ENCODE measurements around the gene USP5.
A peak's percentile ranks its signal among the peaks of the same experiment; 100 is the strongest.

USP5 gene

GRCh38 chr12:6850796-6851152 is 1.2 kb upstream of the USP5 start:
- TF ChIP-seq, protein P1, sequence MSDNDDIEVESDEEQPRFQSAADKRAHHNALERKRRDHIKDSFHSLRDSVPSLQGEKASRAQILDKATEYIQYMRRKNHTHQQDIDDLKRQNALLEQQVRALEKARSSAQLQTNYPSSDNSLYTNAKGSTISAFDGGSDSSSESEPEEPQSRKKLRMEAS (IDR thresholded peaks at IDR 0.05), result no peak
- TF ChIP-seq CEBPB (IDR thresholded peaks at IDR 0.05), result 0 out of 2 replicates have a peak, but pooled peaks have one; percentile 1

- TF ChIP-seq TAF1 (IDR thresholded peaks at IDR 0.05; ENCODE audit: low read depth) (peak; percentile 88; the same call in 1 of the 2 replicates), TCF12 (IDR thresholded peaks at IDR 0.05; ENCODE audit: low read depth) (no peak; the same call in 1 of the 2 replicates), NFIC (IDR thresholded peaks at IDR 0.05) (no peak), USF1 (IDR thresholded peaks at IDR 0.05) (no peak), FOXM1 (IDR thresholded peaks at IDR 0.05; ENCODE audit: borderline replicate concordance, low read depth) (peak; percentile 79; the same call in 1 of the 2 replicates), TEAD4 (IDR thresholded peaks at IDR 0.05) (peak; percentile 4; the same call in 1 of the 2 replicates), CEBPB (IDR thresholded peaks at IDR 0.05) (no peak), EP300 (IDR thresholded peaks at IDR 0.05; ENCODE audit: borderline replicate concordance) (0 out of 2 replicates have a peak, but pooled peaks have one; percentile 1), YY1 (IDR thresholded peaks at IDR 0.05; ENCODE audit: low read depth) (no peak), ZBTB7A (IDR thresholded peaks at IDR 0.05; ENCODE audit: low read depth) (peak; percentile 99), CREB1 (IDR thresholded peaks at IDR 0.05; ENCODE audit: low read depth) (peak; percentile 79)
- TF ChIP-seq, protein P1 (IDR thresholded peaks at IDR 0.05), result peak; percentile 94
Observed at GRCh38 chr12:6851153-6851920, 613 bp upstream of the USP5 start, which contains the start of gene CDCA3. Gene CDCA3, minus strand, starts transcription at chr12:6851286. Its CDS starts 334 bp downstream, at chr12:6850952.

DNA sequence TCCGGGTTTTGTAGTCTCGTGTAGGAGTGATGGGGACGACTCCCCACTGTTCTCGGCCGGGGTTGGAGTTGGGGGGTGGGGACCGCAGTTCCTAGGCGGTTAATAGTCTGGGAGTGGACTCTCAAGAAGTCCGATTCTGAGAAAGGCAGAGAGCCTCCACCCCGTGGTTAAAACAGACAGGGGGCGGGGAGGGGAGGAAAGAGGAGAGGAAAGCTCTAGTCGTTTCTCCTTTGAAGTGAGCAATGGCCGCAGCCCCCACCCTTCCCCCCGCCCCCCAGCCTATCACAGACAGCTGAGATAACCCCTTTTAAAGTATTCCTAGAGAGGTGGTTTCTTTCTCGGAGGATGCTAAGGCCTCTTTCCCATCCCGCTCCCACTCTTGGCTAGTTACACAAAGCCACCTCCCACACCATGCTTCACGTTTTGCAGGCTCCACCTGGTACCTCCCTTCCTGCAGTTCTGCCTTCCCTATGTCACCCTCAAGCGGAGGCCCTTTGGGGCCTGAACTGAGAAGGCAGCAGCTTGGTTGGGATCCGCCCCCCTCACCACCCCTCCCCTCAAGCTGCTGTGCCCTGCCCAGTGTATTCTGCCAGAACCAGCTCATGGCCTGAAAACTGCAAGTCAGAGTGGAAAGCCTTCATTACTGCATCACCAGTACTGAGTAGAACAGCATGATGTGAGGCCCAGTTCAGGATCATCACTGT is 853 bp downstream of the USP5 start:
- TF ChIP-seq USF1 (IDR thresholded peaks at IDR 0.05), result no peak
- no peak for TF ChIP-seq TAF1 (IDR thresholded peaks at IDR 0.05; ENCODE audit: low read depth)
- TF ChIP-seq TEAD4 (IDR thresholded peaks at IDR 0.05), result no peak
- no peak for TF ChIP-seq TCF12 (IDR thresholded peaks at IDR 0.05; ENCODE audit: low read depth)
- no peak for TF ChIP-seq ZBTB7A (IDR thresholded peaks at IDR 0.05; ENCODE audit: low read depth)
- no peak for TF ChIP-seq EGR1 (IDR thresholded peaks at IDR 0.05)
- TF ChIP-seq FOXM1 (IDR thresholded peaks at IDR 0.05; ENCODE audit: borderline replicate concordance, low read depth), result no peak
- no peak for TF ChIP-seq YY1 (IDR thresholded peaks at IDR 0.05; ENCODE audit: low read depth)
- TF ChIP-seq, protein P2, sequence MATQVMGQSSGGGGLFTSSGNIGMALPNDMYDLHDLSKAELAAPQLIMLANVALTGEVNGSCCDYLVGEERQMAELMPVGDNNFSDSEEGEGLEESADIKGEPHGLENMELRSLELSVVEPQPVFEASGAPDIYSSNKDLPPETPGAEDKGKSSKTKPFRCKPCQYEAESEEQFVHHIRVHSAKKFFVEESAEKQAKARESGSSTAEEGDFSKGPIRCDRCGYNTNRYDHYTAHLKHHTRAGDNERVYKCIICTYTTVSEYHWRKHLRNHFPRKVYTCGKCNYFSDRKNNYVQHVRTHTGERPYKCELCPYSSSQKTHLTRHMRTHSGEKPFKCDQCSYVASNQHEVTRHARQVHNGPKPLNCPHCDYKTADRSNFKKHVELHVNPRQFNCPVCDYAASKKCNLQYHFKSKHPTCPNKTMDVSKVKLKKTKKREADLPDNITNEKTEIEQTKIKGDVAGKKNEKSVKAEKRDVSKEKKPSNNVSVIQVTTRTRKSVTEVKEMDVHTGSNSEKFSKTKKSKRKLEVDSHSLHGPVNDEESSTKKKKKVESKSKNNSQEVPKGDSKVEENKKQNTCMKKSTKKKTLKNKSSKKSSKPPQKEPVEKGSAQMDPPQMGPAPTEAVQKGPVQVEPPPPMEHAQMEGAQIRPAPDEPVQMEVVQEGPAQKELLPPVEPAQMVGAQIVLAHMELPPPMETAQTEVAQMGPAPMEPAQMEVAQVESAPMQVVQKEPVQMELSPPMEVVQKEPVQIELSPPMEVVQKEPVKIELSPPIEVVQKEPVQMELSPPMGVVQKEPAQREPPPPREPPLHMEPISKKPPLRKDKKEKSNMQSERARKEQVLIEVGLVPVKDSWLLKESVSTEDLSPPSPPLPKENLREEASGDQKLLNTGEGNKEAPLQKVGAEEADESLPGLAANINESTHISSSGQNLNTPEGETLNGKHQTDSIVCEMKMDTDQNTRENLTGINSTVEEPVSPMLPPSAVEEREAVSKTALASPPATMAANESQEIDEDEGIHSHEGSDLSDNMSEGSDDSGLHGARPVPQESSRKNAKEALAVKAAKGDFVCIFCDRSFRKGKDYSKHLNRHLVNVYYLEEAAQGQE (IDR thresholded peaks at IDR 0.05; ENCODE audit: low read depth), result no peak
- TF ChIP-seq, protein P1 (IDR thresholded peaks at IDR 0.05), result no peak
- no peak for TF ChIP-seq RAD21 (IDR thresholded peaks at IDR 0.05; ENCODE audit: low read depth)
- TF ChIP-seq CEBPB (IDR thresholded peaks at IDR 0.05), result no peak
- TF ChIP-seq CREB1 (IDR thresholded peaks at IDR 0.05; ENCODE audit: low read depth), result no peak
- TF ChIP-seq EP300 (IDR thresholded peaks at IDR 0.05; ENCODE audit: borderline replicate concordance), result no peak
- no peak for TF ChIP-seq NFIC (IDR thresholded peaks at IDR 0.05)

DNA sequence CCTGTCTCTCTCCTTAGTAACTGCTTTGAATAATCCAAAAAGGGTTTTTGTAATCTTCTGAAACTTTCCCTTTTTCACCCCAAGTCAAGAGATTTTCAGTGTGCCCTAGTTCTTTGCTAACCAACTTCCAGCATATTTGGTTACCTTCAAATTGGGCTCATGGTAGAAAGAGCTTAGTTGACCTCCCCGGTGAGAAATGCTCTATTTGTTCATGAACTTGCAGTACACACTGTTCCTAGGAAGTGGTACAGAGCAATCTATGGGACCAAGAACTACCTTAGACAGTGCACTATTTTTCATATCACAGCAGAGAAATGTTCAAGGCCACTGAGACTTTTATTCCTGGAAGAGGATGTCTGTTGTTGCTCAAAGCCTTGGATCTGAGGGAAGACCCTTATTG is 1.7 kb downstream of the USP5 start:
- TF ChIP-seq TEAD4 (IDR thresholded peaks at IDR 0.05) (no peak), NFIC (IDR thresholded peaks at IDR 0.05) (no peak), USF1 (IDR thresholded peaks at IDR 0.05) (no peak), YY1 (IDR thresholded peaks at IDR 0.05; ENCODE audit: low read depth) (no peak), EGR1 (IDR thresholded peaks at IDR 0.05) (no peak), ZBTB7A (IDR thresholded peaks at IDR 0.05; ENCODE audit: low read depth) (no peak), FOXM1 (IDR thresholded peaks at IDR 0.05; ENCODE audit: borderline replicate concordance, low read depth) (no peak), EP300 (IDR thresholded peaks at IDR 0.05; ENCODE audit: borderline replicate concordance) (no peak), TCF12 (IDR thresholded peaks at IDR 0.05; ENCODE audit: low read depth) (no peak), CEBPB (IDR thresholded peaks at IDR 0.05) (no peak), TAF1 (IDR thresholded peaks at IDR 0.05; ENCODE audit: low read depth) (no peak), RAD21 (IDR thresholded peaks at IDR 0.05; ENCODE audit: low read depth) (no peak), CREB1 (IDR thresholded peaks at IDR 0.05; ENCODE audit: low read depth) (no peak)
- TF ChIP-seq, protein P1 (IDR thresholded peaks at IDR 0.05), result no peak
- TF ChIP-seq, protein P2 (IDR thresholded peaks at IDR 0.05; ENCODE audit: low read depth), result no peak

Data from Ishikawa (cell line).